ENCODE results near the gene DELE1. TPM values are rescaled to one million over a fixed set of nuclear protein-coding genes. Genes with fewer than 3 reads are reported as not detected.

Gene DELE1
- total RNA-seq, 1 experiment from 2014 or later, result 81.5 TPM

- TF ChIP-seq FOXJ3 (CRISPR knock-in tag; IDR thresholded peaks at IDR 0.05; ENCODE audit: borderline replicate concordance) (no peak), NFE2L1 (CRISPR knock-in tag; IDR thresholded peaks at IDR 0.05) (no peak), ZBTB21 (CRISPR knock-in tag; IDR thresholded peaks at IDR 0.05; ENCODE audit: borderline replicate concordance) (no peak), KAT7 (CRISPR knock-in tag; IDR thresholded peaks at IDR 0.05; ENCODE audit: borderline replicate concordance) (no peak), CDX4 (CRISPR knock-in tag; IDR thresholded peaks at IDR 0.05; ENCODE audit: borderline replicate concordance) (no peak), MAX (CRISPR knock-in tag; IDR thresholded peaks at IDR 0.05) (no peak), SOX15 (CRISPR knock-in tag; IDR thresholded peaks at IDR 0.05) (no peak), CREM (CRISPR knock-in tag; IDR thresholded peaks at IDR 0.05) (no peak), RELA (CRISPR knock-in tag; IDR thresholded peaks at IDR 0.05; ENCODE audit: borderline replicate concordance) (no peak)
Observed at GRCh38 chr5:141989720-141990119, 66.0 kb downstream of the DELE1 start (continued).

Other genes with a start within 250 kb of the DELE1 start
- 51.2 to 60.4 TPM (median 53.4 TPM) in 3 replicates for gene ARAP3, start 241.6 kb upstream of the DELE1 start, total RNA-seq (2021)
- 105 to 108 TPM (median 108 TPM) in 3 replicates for gene PCDH1, start 45.5 kb upstream of the DELE1 start, total RNA-seq (2021)
- gene PCDH12, start 34.3 kb downstream of the DELE1 start, total RNA-seq (2021), result 0.02 to 0.33 TPM in 2 of 3 replicates, not detected in the other
- gene RNF14, start 45.2 kb downstream of the DELE1 start, total RNA-seq (2021), result 17.0 to 22.6 TPM (median 20.5 TPM) in 3 replicates
- gene GNPDA1, start 89.2 kb downstream of the DELE1 start, total RNA-seq (2021), result 54.8 to 67.3 TPM (median 62.9 TPM) in 3 replicates
- 26.4 to 27.6 TPM (median 26.6 TPM) in 3 replicates for gene NDFIP1, start 184.9 kb downstream of the DELE1 start, total RNA-seq (2021)